Activated T-helper 1 cell treated with anti-CD3 and anti-CD28 coated beads, Interleukin-12 subunit alpha, Interleukin-12 subunit beta, Interleukin-2, Interleukin-4 antibody, amounts not matched to agents 30 ng/mL and 10 ng/mL and 1 ng/mL, durations not matched to agents 14 hours and 24 hours and 36 hours (primary cell): ENCODE results near the gene CCDC91. TPM values are rescaled to one million over a fixed set of nuclear protein-coding genes. Genes with fewer than 3 reads are reported as not detected.
"Not testable (repeated sequence)": the region's sequence is repeated elsewhere in the genome, so short reads cannot be mapped to it uniquely, and the experiment has no call there.

Experiments used
- DNase-seq: peaks from one replicate; pipeline ENCODE4 v3.0.0; 2021; ENCODE audit warnings: low spot score
- H3K27ac Mint-ChIP-seq: one replicate; pipeline ENCODE4 v1.8.0; 2021; ENCODE audit warnings: mild to moderate bottlenecking, mixed read lengths
- H3K27me3 Mint-ChIP-seq: one replicate; pipeline ENCODE4 v1.8.0; 2022; ENCODE audit warnings: mild to moderate bottlenecking, moderate library complexity, mixed read lengths; ENCODE audit not compliant: insufficient read depth
- H3K36me3 Mint-ChIP-seq: one replicate; pipeline ENCODE4 v1.8.0; 2021; ENCODE audit warnings: low read depth, mixed read lengths
- H3K4me1 Mint-ChIP-seq: one replicate; pipeline ENCODE4 v1.8.0; 2021; ENCODE audit warnings: low read depth, mixed read lengths
- H3K4me3 Mint-ChIP-seq: one replicate; pipeline ENCODE4 v1.8.0; 2021; ENCODE audit warnings: mild to moderate bottlenecking, moderate library complexity, mixed read lengths
- H3K9me3 Mint-ChIP-seq: one replicate; pipeline ENCODE4 v1.8.0; 2021; ENCODE audit warnings: mixed read lengths
- intact Hi-C: fragments of 100-400 bp; cut with micrococcal nuclease; formaldehyde crosslinking; loops from one replicate; pipeline ENCODE4 v1.15.1; 2024
- total RNA-seq: library from RNA; stranded (reverse); gene quantifications from 2 replicates; pipeline ENCODE4 v1.2.3, GENCODE V29; 2022

CCDC91 gene
- total RNA-seq, 1 donor from 2014 or later = 12.9 TPM

- Mint-ChIP-seq H3K4me3 (no peak overlapping the region), H3K27ac (no peak overlapping the region), H3K4me1 (no peaks in the 10 kb centered on the region), H3K9me3 (peaks cover 9% of the 10 kb centered on the region), H3K27me3 (no peaks in the 10 kb centered on the region), H3K36me3 (peaks cover 5% of the 10 kb centered on the region)
- intact Hi-C loops = no loop called here
- DNase-seq = no peak
Observed at GRCh38 chr12:28327722-28328121, 137.5 kb downstream of the CCDC91 start.

GRCh38 chr12:28328967-28329366 is 138.7 kb downstream of the CCDC91 start:
- intact Hi-C loops = no loop called here
- DNase-seq = no peak
- Mint-ChIP-seq H3K27ac (no peak overlapping the region), H3K4me3 (no peak overlapping the region), H3K27me3 (no peaks in the 10 kb centered on the region), H3K4me1 (no peaks in the 10 kb centered on the region), H3K9me3 (peaks cover 9% of the 10 kb centered on the region), H3K36me3 (peaks cover 4% of the 10 kb centered on the region)

DNA sequence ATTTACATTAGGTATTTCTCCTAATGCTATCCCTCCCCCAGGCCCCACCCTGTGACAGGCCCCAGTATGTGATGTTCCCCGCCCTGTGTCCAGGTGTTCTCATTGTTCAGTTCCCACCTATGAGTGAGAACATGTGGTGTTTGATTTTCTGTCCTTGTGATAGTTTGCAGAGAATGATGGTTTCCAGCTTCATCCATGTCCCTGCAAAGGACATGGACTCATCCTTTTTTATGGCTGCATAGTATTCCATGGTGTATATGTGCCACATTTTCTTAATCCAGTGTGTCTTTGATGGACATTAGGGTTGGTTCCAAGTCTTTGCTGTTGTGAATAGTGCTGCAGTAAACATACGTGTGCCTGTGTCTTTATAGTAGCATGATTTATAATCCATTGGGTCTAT is 139.5 kb downstream of the CCDC91 start:
- H3K36me3 Mint-ChIP-seq, H3K9me3 Mint-ChIP-seq, H3K27ac Mint-ChIP-seq, H3K4me3 Mint-ChIP-seq, H3K27me3 Mint-ChIP-seq, intact Hi-C loops, DNase-seq, H3K4me1 Mint-ChIP-seq: not testable (repeated sequence)

DNA sequence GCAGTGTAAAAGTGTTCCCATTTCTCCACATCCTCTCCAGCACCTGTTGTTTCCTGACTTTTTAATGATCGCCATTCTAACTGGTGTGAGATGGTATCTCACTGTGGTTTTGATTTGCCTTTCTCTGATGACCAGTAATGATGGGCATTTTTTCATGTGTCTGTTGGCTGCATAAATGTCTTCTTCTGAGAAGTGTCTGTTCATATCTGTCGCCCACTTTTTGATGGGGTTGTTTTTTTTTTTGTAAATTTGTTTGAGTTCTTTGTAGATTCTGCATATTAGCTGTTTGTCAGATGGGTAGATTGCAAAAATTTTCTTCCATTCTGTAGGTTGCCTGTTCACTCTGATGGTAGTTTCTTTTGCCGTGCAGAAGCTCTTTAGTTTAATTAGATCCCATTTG is 140.0 kb downstream of the CCDC91 start:
- H3K27ac Mint-ChIP-seq, H3K4me3 Mint-ChIP-seq, intact Hi-C loops, H3K4me1 Mint-ChIP-seq, DNase-seq, H3K9me3 Mint-ChIP-seq, H3K27me3 Mint-ChIP-seq, H3K36me3 Mint-ChIP-seq: not testable (repeated sequence)

GRCh38 chr12:28331130-28331529 is 140.9 kb downstream of the CCDC91 start:
- no peaks in the 10 kb centered on the region for H3K4me1 Mint-ChIP-seq
- H3K9me3 Mint-ChIP-seq = peaks cover 9% of the 10 kb centered on the region
- no peak for DNase-seq
- no peak overlapping the region for H3K4me3 Mint-ChIP-seq
- H3K36me3 Mint-ChIP-seq = peaks cover 4% of the 10 kb centered on the region
- H3K27me3 Mint-ChIP-seq = no peaks in the 10 kb centered on the region
- H3K27ac Mint-ChIP-seq = no peak overlapping the region
- intact Hi-C loops = no loop called here

DNA sequence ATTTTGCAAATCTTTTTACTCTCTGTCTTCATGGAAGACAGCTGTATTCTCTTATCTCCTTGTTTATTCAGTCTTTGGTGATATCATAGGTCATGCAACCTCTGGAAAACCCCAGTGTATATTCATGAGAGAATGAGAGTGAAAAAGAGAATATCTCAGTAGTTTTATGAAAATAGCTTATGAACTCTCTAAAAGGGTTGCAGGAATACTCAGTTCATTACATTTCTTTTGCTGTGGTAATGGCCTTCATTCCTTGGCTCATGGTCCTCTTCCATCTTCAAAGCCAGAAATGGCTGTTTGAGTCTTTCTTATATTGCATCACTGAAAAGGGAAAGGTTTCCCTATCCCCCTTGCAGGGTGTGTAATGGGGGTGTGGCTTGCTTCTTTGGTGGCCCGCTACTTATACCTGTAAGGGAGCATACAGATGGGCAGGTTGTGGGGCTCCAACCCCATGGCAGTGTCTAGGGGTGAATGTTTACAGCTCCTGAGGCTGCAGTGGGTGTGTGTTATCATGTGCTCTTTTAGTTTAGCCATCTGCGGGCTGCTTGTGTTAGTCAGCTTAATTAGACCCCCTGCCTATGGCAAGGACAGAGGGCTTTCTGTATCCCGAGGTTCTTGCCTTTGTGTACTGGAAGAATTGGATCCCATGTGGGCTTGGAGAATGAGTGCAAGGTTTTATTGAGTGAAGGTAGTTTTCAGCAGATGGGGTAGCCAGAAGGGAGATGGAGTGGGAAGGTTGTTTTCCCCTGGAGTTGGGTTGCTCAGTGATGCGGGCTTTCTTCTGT is 150.2 kb downstream of the CCDC91 start:
- Mint-ChIP-seq H3K36me3 (no peaks in the 10 kb centered on the region), H3K9me3 (no peaks in the 10 kb centered on the region), H3K27ac (no peak overlapping the region), H3K4me3 (no peak overlapping the region), H3K27me3 (no peaks in the 10 kb centered on the region), H3K4me1 (no peaks in the 10 kb centered on the region)
- no peak for DNase-seq
- intact Hi-C loops = no loop called here

DNA sequence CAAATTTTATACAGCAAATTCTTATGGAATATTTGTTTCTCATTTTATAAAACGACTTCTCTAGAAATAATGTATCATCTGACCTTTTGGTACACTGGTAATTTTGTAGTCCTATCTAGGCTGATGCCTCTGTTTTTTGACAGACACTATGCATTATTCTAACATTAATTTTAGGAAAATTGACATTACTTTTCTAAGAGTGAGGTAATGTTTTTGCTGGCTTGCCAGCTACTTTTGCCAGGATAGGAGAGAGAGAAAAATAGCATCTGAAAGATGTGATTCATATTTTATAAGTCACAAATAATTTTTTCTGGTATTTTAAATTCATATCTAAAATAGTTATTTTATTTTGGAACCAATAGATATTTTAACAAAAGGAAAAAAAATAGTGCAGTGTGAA is 153.5 kb downstream of the CCDC91 start:
- Mint-ChIP-seq H3K4me1 (no peaks in the 10 kb centered on the region), H3K36me3 (no peaks in the 10 kb centered on the region), H3K27me3 (no peaks in the 10 kb centered on the region), H3K9me3 (no peaks in the 10 kb centered on the region), H3K27ac (no peak overlapping the region), H3K4me3 (no peak overlapping the region)
- intact Hi-C loops = no loop called here
- no peak for DNase-seq

DNA sequence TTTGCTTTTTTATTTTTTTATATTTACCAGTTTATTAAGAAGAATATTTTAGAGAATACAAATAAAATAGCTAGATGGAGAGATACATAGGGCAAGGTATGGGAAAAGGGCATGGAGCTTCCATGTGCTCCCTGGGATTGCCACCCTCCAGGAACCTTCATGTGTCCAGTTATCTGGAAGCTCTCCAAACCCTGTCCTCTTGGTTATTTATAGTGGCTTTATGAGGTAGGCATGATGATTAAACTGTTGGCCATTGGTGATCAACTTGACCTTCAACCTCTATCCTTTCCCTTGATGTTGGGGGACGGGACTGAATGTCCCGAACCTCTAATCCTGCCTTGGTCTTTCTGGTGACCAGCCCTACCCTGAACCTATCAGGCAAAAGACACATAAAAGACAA is 156.3 kb downstream of the CCDC91 start:
- intact Hi-C loops = no loop called here
- H3K27me3 Mint-ChIP-seq = no peaks in the 10 kb centered on the region
- H3K27ac Mint-ChIP-seq = no peak overlapping the region
- DNase-seq = no peak
- H3K4me1 Mint-ChIP-seq = peaks cover 1% of the 10 kb centered on the region
- H3K36me3 Mint-ChIP-seq = no peaks in the 10 kb centered on the region
- no peaks in the 10 kb centered on the region for H3K9me3 Mint-ChIP-seq
- H3K4me3 Mint-ChIP-seq = no peak overlapping the region

DNA sequence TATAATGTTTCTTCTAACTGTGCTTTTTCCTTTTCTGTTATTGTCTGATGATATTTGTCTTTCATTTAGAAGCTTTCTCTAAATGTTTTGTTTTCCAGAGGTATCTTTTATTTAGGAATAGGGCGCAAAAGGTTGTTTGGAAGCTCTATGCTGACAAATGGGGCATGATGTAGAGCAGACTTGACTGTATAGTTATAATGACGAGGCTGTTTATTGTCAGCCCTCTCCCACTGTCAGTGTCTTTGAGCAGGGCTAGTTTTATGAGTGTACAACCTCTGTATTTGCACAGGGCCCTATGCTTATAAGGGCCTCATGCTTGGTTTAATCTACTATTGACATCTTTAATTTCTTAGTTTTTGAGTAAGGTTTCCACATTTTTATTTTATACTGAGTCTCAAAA is 158.9 kb downstream of the CCDC91 start:
- Mint-ChIP-seq H3K27ac (no peak overlapping the region), H3K36me3 (peaks cover 2% of the 10 kb centered on the region), H3K9me3 (peaks cover 7% of the 10 kb centered on the region), H3K27me3 (no peaks in the 10 kb centered on the region), H3K4me1 (peaks cover 10% of the 10 kb centered on the region), H3K4me3 (no peak overlapping the region)
- DNase-seq = no peak
- intact Hi-C loops = no loop called here

- Mint-ChIP-seq H3K4me3 (no peak overlapping the region), H3K4me1 (peaks cover 10% of the 10 kb centered on the region), H3K27ac (no peak overlapping the region), H3K27me3 (no peaks in the 10 kb centered on the region), H3K9me3 (peaks cover 9% of the 10 kb centered on the region), H3K36me3 (peaks cover 2% of the 10 kb centered on the region)
- intact Hi-C loops = no loop called here
- no peak for DNase-seq
Observed at GRCh38 chr12:28350502-28350901, 160.2 kb downstream of the CCDC91 start.

- H3K36me3 Mint-ChIP-seq = peaks cover 2% of the 10 kb centered on the region
- no peak overlapping the region for H3K4me3 Mint-ChIP-seq
- peaks cover 9% of the 10 kb centered on the region for H3K9me3 Mint-ChIP-seq
- H3K27me3 Mint-ChIP-seq = no peaks in the 10 kb centered on the region
- peaks cover 10% of the 10 kb centered on the region for H3K4me1 Mint-ChIP-seq
- intact Hi-C loops = no loop called here
- no peak overlapping the region for H3K27ac Mint-ChIP-seq
- DNase-seq = no peak
Observed at GRCh38 chr12:28351414-28351813, 161.2 kb downstream of the CCDC91 start.

GRCh38 chr12:28355161-28355560 is 164.9 kb downstream of the CCDC91 start:
- peaks cover 10% of the 10 kb centered on the region for H3K4me1 Mint-ChIP-seq
- DNase-seq = no peak
- peaks cover 2% of the 10 kb centered on the region for H3K36me3 Mint-ChIP-seq
- no peaks in the 10 kb centered on the region for H3K27me3 Mint-ChIP-seq
- intact Hi-C loops = no loop called here
- H3K27ac Mint-ChIP-seq = no peak overlapping the region
- H3K4me3 Mint-ChIP-seq = no peak overlapping the region
- peaks cover 9% of the 10 kb centered on the region for H3K9me3 Mint-ChIP-seq

DNA sequence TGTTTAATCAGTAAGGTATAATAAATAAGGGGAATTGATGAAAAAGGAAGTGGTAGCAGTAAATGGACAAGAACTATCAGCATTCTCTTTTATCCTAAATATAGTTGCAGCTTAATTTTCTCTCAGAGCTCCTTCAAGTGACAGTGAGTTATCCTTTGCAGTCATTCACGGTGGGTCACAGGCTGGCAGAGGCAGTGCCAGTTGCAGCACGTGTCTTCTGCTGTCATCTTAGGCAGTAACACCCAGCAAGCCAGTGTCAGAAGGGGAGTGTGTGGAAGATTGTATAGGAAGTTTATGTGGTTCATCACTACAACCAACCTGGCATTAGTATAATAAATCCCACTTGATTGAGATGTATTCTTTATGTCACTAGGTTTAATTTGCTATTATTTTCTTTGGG is 170.0 kb downstream of the CCDC91 start:
- Mint-ChIP-seq H3K36me3 (no peaks in the 10 kb centered on the region), H3K4me1 (no peaks in the 10 kb centered on the region), H3K27me3 (no peaks in the 10 kb centered on the region), H3K9me3 (no peaks in the 10 kb centered on the region), H3K27ac (no peak overlapping the region), H3K4me3 (no peak overlapping the region)
- intact Hi-C loops = no loop called here
- no peak for DNase-seq

- Mint-ChIP-seq H3K9me3 (peaks cover 43% of the 10 kb centered on the region), H3K27me3 (no peaks in the 10 kb centered on the region), H3K4me3 (no peak overlapping the region), H3K4me1 (no peaks in the 10 kb centered on the region), H3K36me3 (peaks cover 21% of the 10 kb centered on the region), H3K27ac (no peak overlapping the region)
- intact Hi-C loops = no loop called here
- no peak for DNase-seq
Observed at GRCh38 chr12:28367326-28367725, 177.1 kb downstream of the CCDC91 start.
